Keratinocyte (primary cell): ENCODE results near the gene MED25. TPM values are rescaled to one million over a fixed set of nuclear protein-coding genes. Genes with fewer than 3 reads are reported as not detected.

Experiments used
- DNase-seq: peaks from one replicate; pipeline ENCODE4 v3.0.0-alpha.2; 2011; ENCODE audit warnings: low read depth, missing footprints, low spot score
- FAIRE-seq: peaks from 2 replicates; lab custom pipeline; 2011; peaks lifted over from hg19 to GRCh38; lab: Jason Lieb, UNC
- H2AFZ ChIP-seq: 2 replicates; pipeline ENCODE4 v1.6.0; 2012; ENCODE audit warnings: low read length, control low read depth, inconsistent platforms; ENCODE audit not compliant: control insufficient read depth
- H3K27ac ChIP-seq: 2 replicates; pipeline ENCODE4 v1.5.1; 2011; ENCODE audit warnings: low read length; ENCODE audit not compliant: control insufficient read depth, insufficient read depth
- H3K27me3 ChIP-seq: 3 replicates; pipeline ENCODE4 v1.6.0; 2011; ENCODE audit warnings: low read length; ENCODE audit not compliant: control insufficient read depth, insufficient read depth; ENCODE audit errors: extremely low read depth
- H3K36me3 ChIP-seq, 2 experiments: 2 replicates in 1 of 2; 3 replicates in 1 of 2; pipeline ENCODE4 v1.5.1; 2011; ENCODE audit warnings: low read length in 2 of 2, mild to moderate bottlenecking in 1 of 2; ENCODE audit not compliant: control insufficient read depth in 2 of 2, insufficient read depth in 2 of 2; ENCODE audit errors: extremely low read depth in 1 of 2
- H3K4me1 ChIP-seq: 3 replicates; pipeline ENCODE4 v1.5.1; 2011; ENCODE audit warnings: low read length; ENCODE audit not compliant: control insufficient read depth, insufficient read depth; ENCODE audit errors: extremely low read depth
- H3K4me2 ChIP-seq: 3 replicates; pipeline ENCODE4 v1.6.0; 2011; ENCODE audit warnings: low read depth, low read length; ENCODE audit not compliant: control insufficient read depth, insufficient read depth; ENCODE audit errors: extremely low read depth
- H3K4me3 ChIP-seq, 3 experiments: fragments of 200-600 bp in 1 of 3; sonication (generic) in 1 of 3; 2 replicates in 2 of 3; 3 replicates in 1 of 3; pipeline ENCODE4 v1.5.1; 2011 to 2016; ENCODE audit warnings: low read length in 3 of 3, mild to moderate bottlenecking in 3 of 3, control low read depth in 2 of 3, inconsistent platforms in 1 of 3, low read depth in 1 of 3, mixed read lengths in 1 of 3, mixed run types in 1 of 3, moderate library complexity in 1 of 3; ENCODE audit not compliant: control insufficient read depth in 2 of 3, insufficient read depth in 2 of 3; ENCODE audit errors: extremely low read depth in 1 of 3
- H3K79me2 ChIP-seq: 2 replicates; pipeline ENCODE4 v1.6.0; 2012; ENCODE audit warnings: low read length; ENCODE audit not compliant: control insufficient read depth, insufficient read depth
- H3K9ac ChIP-seq: 3 replicates; pipeline ENCODE4 v1.6.0; 2011; ENCODE audit warnings: low read length; ENCODE audit not compliant: control insufficient read depth, insufficient read depth; ENCODE audit errors: extremely low read depth
- H3K9me1 ChIP-seq: 3 replicates; pipeline ENCODE4 v1.6.0; 2011; ENCODE audit warnings: low read length; ENCODE audit not compliant: control insufficient read depth, insufficient read depth; ENCODE audit errors: extremely low read depth
- H3K9me3 ChIP-seq: 2 replicates; pipeline ENCODE4 v1.5.1; 2012; ENCODE audit warnings: low read depth, low read length; ENCODE audit not compliant: control insufficient read depth
- H4K20me1 ChIP-seq: 3 replicates; pipeline ENCODE4 v1.6.0; 2011; ENCODE audit warnings: low read length; ENCODE audit not compliant: control insufficient read depth, insufficient read depth; ENCODE audit errors: extremely low read depth
- EZH2 ChIP-seq: IDR thresholded peaks from one replicate; pipeline ENCODE4 v1.6.1; 2012; ENCODE audit warnings: inconsistent platforms, mild to moderate bottlenecking, low read length, moderate library complexity
- dilution Hi-C: fragments of 300-500 bp; cut with MboI; formaldehyde crosslinking; loops from one replicate; pipeline ENCODE4 v1.7.0; 2020; ENCODE audit warnings: low sequenced_read_pairs; ENCODE audit not compliant: extremely low pct_ligation_motif_present
- polyA plus RNA-seq, 5 experiments: library from polyadenylated mRNA; depleted of rRNA in 3 of 5; stranded (reverse) in 3 of 5; stranded (forward) in 1 of 5; unstranded in 1 of 5; fragments of >200 nt; gene quantifications; 1 replicate in 1 of 5; 2 replicates in 3 of 5; 3 replicates in 1 of 5; pipeline versions ENCODE4 v1.2.1 to v1.2.3, GENCODE V29; 2011 to 2012; ENCODE audit warnings: missing spikeins in 2 of 5, low read depth in 1 of 5, low replicate concordance in 1 of 5
- TF ChIP-seq, protein P1 (sequence below), 3 experiments: IDR thresholded peaks in 1 of 3; conservative IDR thresholded peaks in 1 of 3; optimal IDR thresholded peaks in 1 of 3; 2 replicates in 2 of 3; 3 replicates in 1 of 3; pipeline versions ENCODE3 to v1.5.1; 2011; ENCODE audit warnings: low read length in 3 of 3, mild to moderate bottlenecking in 3 of 3, moderate library complexity in 2 of 3, control low read depth in 1 of 3, inconsistent platforms in 1 of 3; ENCODE audit not compliant: insufficient read depth in 2 of 3; ENCODE audit errors: extremely low read depth in 1 of 3

Gene MED25
- polyA plus RNA-seq, 1 donor (not counting 4 experiments of a cell fraction or from before 2014, with no cell fraction given): 12.5 TPM

DNA sequence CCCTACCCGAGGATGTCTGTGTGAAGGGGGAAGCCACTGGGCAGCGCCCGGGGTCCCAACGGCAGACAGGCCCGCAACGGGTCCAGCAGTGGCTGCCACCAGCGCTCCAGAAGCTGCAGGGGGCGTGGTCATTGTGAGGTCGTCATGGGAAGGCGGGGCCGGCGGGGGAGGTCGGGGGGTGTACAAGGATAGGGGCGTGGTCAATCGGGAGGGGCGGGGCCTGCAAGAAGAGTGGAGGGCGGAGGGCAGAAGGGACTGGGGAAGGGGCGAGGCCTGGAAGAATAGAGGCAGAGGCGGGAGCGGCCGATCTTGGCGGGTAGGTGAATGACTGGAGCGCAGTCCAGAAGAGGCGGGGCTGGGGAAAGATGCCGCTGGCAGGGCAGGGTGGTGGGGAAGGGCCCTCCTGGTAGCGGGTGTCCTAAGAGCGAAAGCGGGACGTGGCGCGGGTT, 9.4 kb upstream of the MED25 start:
- H3K9me1 ChIP-seq: no peaks in the 10 kb centered on the region
- no peak for TF ChIP-seq EZH2
- TF ChIP-seq, protein P1, sequence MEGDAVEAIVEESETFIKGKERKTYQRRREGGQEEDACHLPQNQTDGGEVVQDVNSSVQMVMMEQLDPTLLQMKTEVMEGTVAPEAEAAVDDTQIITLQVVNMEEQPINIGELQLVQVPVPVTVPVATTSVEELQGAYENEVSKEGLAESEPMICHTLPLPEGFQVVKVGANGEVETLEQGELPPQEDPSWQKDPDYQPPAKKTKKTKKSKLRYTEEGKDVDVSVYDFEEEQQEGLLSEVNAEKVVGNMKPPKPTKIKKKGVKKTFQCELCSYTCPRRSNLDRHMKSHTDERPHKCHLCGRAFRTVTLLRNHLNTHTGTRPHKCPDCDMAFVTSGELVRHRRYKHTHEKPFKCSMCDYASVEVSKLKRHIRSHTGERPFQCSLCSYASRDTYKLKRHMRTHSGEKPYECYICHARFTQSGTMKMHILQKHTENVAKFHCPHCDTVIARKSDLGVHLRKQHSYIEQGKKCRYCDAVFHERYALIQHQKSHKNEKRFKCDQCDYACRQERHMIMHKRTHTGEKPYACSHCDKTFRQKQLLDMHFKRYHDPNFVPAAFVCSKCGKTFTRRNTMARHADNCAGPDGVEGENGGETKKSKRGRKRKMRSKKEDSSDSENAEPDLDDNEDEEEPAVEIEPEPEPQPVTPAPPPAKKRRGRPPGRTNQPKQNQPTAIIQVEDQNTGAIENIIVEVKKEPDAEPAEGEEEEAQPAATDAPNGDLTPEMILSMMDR (optimal IDR thresholded peaks at IDR 0.05 in 1 of 3, IDR thresholded peaks at IDR 0.05 in 1 of 3, conservative IDR thresholded peaks at IDR 0.05 in 1 of 3; ENCODE audit: extremely low read depth in 1 of 3, insufficient read depth in 2 of 3, low read length in 3 of 3): no peak
- peaks cover 16% of the 10 kb centered on the region for H3K4me1 ChIP-seq
- H4K20me1 ChIP-seq: no peaks in the 10 kb centered on the region
- H3K4me2 ChIP-seq: peak overlapping the region; percentile 91
- peak overlapping the region; percentile 37 to 80 (median 69) for H3K4me3 ChIP-seq
- H3K9me3 ChIP-seq: no peaks in the 10 kb centered on the region
- dilution Hi-C loops: no loop called here
- no peak overlapping the region for H3K27ac ChIP-seq
- H3K27me3 ChIP-seq: no peaks in the 10 kb centered on the region
- H3K79me2 ChIP-seq: no peaks in the 10 kb centered on the region
- H2AFZ ChIP-seq: peak overlapping the region; percentile 80
- FAIRE-seq: no peak
- no peak for DNase-seq
- peaks cover 5% of the 10 kb centered on the region in 2 experiments for H3K36me3 ChIP-seq
- H3K9ac ChIP-seq: peak overlapping the region; percentile 60

DNA sequence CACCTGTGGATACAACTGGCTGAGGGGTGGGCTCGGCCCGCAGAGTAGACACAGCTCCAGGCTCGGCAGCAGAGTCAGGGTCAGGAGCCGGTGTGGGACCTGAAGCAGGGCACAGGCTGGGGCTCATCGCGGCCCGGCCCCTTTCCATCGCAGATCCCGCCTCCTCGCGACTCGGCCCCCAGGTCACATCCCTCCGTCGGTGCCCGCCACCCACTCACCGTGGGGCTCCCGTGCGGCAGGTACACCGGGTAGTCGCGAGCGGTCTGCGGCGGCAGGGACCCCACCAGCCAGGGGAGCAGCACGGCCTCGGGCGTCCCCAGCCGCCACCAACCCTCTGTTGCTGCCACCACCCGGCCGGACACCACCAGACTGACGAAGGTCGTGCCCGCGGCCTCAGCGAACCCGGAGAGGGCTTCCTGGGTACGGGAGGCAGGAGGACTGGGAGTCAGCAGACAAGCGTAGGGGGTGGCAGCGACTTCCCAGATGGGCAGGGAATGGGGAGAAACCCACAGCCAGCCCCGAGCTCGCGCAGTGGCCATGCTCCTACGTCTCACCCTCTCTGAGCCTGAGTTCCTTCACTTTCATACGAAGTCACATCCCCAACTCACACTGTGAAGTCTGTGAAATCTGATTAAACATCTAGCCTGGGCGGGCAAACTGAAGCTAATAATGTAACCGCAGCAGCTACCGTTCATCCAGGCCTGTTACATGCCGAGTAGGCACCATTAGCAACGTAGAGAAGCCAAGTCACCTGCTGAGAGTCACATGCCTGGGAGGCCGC, 8.7 kb upstream of the MED25 start:
- no peaks in the 10 kb centered on the region for H3K9me1 ChIP-seq
- H3K27ac ChIP-seq: no peak overlapping the region
- H3K4me3 ChIP-seq: peak overlapping the region; percentile 37 to 80 (median 69)
- peaks cover 21% of the 10 kb centered on the region for H3K4me1 ChIP-seq
- H3K4me2 ChIP-seq: peak overlapping the region; percentile 91
- no peaks in the 10 kb centered on the region for H4K20me1 ChIP-seq
- H2AFZ ChIP-seq: peak overlapping the region; percentile 80
- DNase-seq: no peak
- H3K27me3 ChIP-seq: no peaks in the 10 kb centered on the region
- no peak for FAIRE-seq
- no peaks in the 10 kb centered on the region for H3K79me2 ChIP-seq
- dilution Hi-C loops: no loop called here
- TF ChIP-seq EZH2: no peak
- TF ChIP-seq, protein P1 (optimal IDR thresholded peaks at IDR 0.05 in 1 of 3, IDR thresholded peaks at IDR 0.05 in 1 of 3, conservative IDR thresholded peaks at IDR 0.05 in 1 of 3; ENCODE audit: extremely low read depth in 1 of 3, insufficient read depth in 2 of 3, low read length in 3 of 3): peak in 1 of 3 experiments; percentile 43
- peak overlapping the region; percentile 60 for H3K9ac ChIP-seq
- H3K36me3 ChIP-seq: peaks cover 5% of the 10 kb centered on the region in 2 experiments
- H3K9me3 ChIP-seq: no peaks in the 10 kb centered on the region
